ENCODE results near the gene CMPK2. TPM values are rescaled to one million over a fixed set of nuclear protein-coding genes. Genes with fewer than 3 reads are reported as not detected.
"Not testable (repeated sequence)": the region's sequence is repeated elsewhere in the genome, so short reads cannot be mapped to it uniquely, and the experiment has no call there.

CMPK2 gene
- total and polyA plus RNA-seq, 9 donors = 3.1 to 5.3 (median 3.8) TPM

- no peaks in the 10 kb centered on the region for H3K36me3 ChIP-seq (ENCODE audit: control insufficient read depth, insufficient read depth, low read length)
- H3K9me3 ChIP-seq (replicated peaks; ENCODE audit: control insufficient read depth, low read depth, low read length) = no peaks in the 10 kb centered on the region
- no peak for DNase-seq
- no peak overlapping the region for H3K4me3 ChIP-seq (ENCODE audit: low read length)
- no CpG with 5 or more reads among the region's 1 CpG for WGBS (ENCODE audit: insufficient coverage)
- H3K27me3 ChIP-seq (ENCODE audit: control insufficient read depth, insufficient read depth, low read length) = no peaks in the 10 kb centered on the region
- no peak overlapping the region for H3K27ac ChIP-seq (ENCODE audit: low read length)
- no peaks in the 10 kb centered on the region for H3K4me1 ChIP-seq (ENCODE audit: control insufficient read depth, insufficient read depth, low read length)
Measured at GRCh38 chr2:6905668-6906067, 40.0 kb upstream of the CMPK2 start.

GRCh38 chr2:6902581-6902980, 36.9 kb upstream of the CMPK2 start:
- not testable (repeated sequence) for DNase-seq; H3K27ac ChIP-seq (ENCODE audit: low read length); H3K9me3 ChIP-seq (replicated peaks; ENCODE audit: control insufficient read depth, low read depth, low read length); H3K4me3 ChIP-seq (ENCODE audit: low read length); H3K27me3 ChIP-seq (ENCODE audit: control insufficient read depth, insufficient read depth, low read length); H3K4me1 ChIP-seq (ENCODE audit: control insufficient read depth, insufficient read depth, low read length); H3K36me3 ChIP-seq (ENCODE audit: control insufficient read depth, insufficient read depth, low read length)
- no CpG with 5 or more reads among the region's 2 CpGs for WGBS (ENCODE audit: insufficient coverage)

- Histone ChIP-seq H3K4me1 (ENCODE audit: control insufficient read depth, insufficient read depth, low read length) (no peaks in the 10 kb centered on the region), H3K27me3 (ENCODE audit: control insufficient read depth, insufficient read depth, low read length) (no peaks in the 10 kb centered on the region), H3K9me3 (replicated peaks; ENCODE audit: control insufficient read depth, low read depth, low read length) (no peaks in the 10 kb centered on the region), H3K4me3 (ENCODE audit: low read length) (no peak overlapping the region), H3K27ac (ENCODE audit: low read length) (no peak overlapping the region), H3K36me3 (ENCODE audit: control insufficient read depth, insufficient read depth, low read length) (peaks cover 4% of the 10 kb centered on the region)
- WGBS (ENCODE audit: insufficient coverage) = 100% methylated on average over 2 of the region's 5 CpGs
- DNase-seq = peak; percentile 84
Measured at GRCh38 chr2:6896930-6897759, 31.4 kb upstream of the CMPK2 start.

- peaks cover 4% of the 10 kb centered on the region for H3K36me3 ChIP-seq (ENCODE audit: control insufficient read depth, insufficient read depth, low read length)
- DNase-seq = no peak
- 93% methylated on average over 2 of the region's 2 CpGs for WGBS (ENCODE audit: insufficient coverage)
- no peaks in the 10 kb centered on the region for H3K27me3 ChIP-seq (ENCODE audit: control insufficient read depth, insufficient read depth, low read length)
- H3K4me1 ChIP-seq (ENCODE audit: control insufficient read depth, insufficient read depth, low read length) = no peaks in the 10 kb centered on the region
- no peak overlapping the region for H3K27ac ChIP-seq (ENCODE audit: low read length)
- H3K9me3 ChIP-seq (replicated peaks; ENCODE audit: control insufficient read depth, low read depth, low read length) = no peaks in the 10 kb centered on the region
- H3K4me3 ChIP-seq (ENCODE audit: low read length) = no peak overlapping the region
Measured at GRCh38 chr2:6893876-6894482, 28.3 kb upstream of the CMPK2 start.

GRCh38 chr2:6888724-6889123, 23.0 kb upstream of the CMPK2 start:
- no peak overlapping the region for H3K27ac ChIP-seq (ENCODE audit: low read length)
- no peak for DNase-seq
- peaks cover 7% of the 10 kb centered on the region for H3K4me1 ChIP-seq (ENCODE audit: control insufficient read depth, insufficient read depth, low read length)
- 100% methylated on average over 1 of the region's 4 CpGs for WGBS (ENCODE audit: insufficient coverage)
- H3K9me3 ChIP-seq (replicated peaks; ENCODE audit: control insufficient read depth, low read depth, low read length) = no peaks in the 10 kb centered on the region
- peaks cover 7% of the 10 kb centered on the region for H3K36me3 ChIP-seq (ENCODE audit: control insufficient read depth, insufficient read depth, low read length)
- no peaks in the 10 kb centered on the region for H3K27me3 ChIP-seq (ENCODE audit: control insufficient read depth, insufficient read depth, low read length)
- H3K4me3 ChIP-seq (ENCODE audit: low read length) = no peak overlapping the region

- Histone ChIP-seq H3K27ac (ENCODE audit: low read length) (no peak overlapping the region), H3K4me3 (ENCODE audit: low read length) (no peak overlapping the region), H3K27me3 (ENCODE audit: control insufficient read depth, insufficient read depth, low read length) (no peaks in the 10 kb centered on the region), H3K9me3 (replicated peaks; ENCODE audit: control insufficient read depth, low read depth, low read length) (no peaks in the 10 kb centered on the region), H3K4me1 (ENCODE audit: control insufficient read depth, insufficient read depth, low read length) (peaks cover 14% of the 10 kb centered on the region), H3K36me3 (ENCODE audit: control insufficient read depth, insufficient read depth, low read length) (peaks cover 6% of the 10 kb centered on the region)
- 43% methylated on average over 3 of the region's 3 CpGs for WGBS (ENCODE audit: insufficient coverage)
- DNase-seq = no peak
Measured at GRCh38 chr2:6887751-6888192, 22.1 kb upstream of the CMPK2 start.

GRCh38 chr2:6885968-6886367, 20.3 kb upstream of the CMPK2 start:
- no peak for DNase-seq
- Histone ChIP-seq H3K4me3 (ENCODE audit: low read length) (no peak overlapping the region), H3K27ac (ENCODE audit: low read length) (no peak overlapping the region), H3K36me3 (ENCODE audit: control insufficient read depth, insufficient read depth, low read length) (peaks cover 6% of the 10 kb centered on the region), H3K27me3 (ENCODE audit: control insufficient read depth, insufficient read depth, low read length) (no peaks in the 10 kb centered on the region), H3K4me1 (ENCODE audit: control insufficient read depth, insufficient read depth, low read length) (peaks cover 18% of the 10 kb centered on the region), H3K9me3 (replicated peaks; ENCODE audit: control insufficient read depth, low read depth, low read length) (no peaks in the 10 kb centered on the region)
- no CpG with 5 or more reads among the region's 3 CpGs for WGBS (ENCODE audit: insufficient coverage)

GRCh38 chr2:6885551-6885950, 19.8 kb upstream of the CMPK2 start:
- Histone ChIP-seq H3K36me3 (ENCODE audit: control insufficient read depth, insufficient read depth, low read length) (peaks cover 6% of the 10 kb centered on the region), H3K4me3 (ENCODE audit: low read length) (no peak overlapping the region), H3K9me3 (replicated peaks; ENCODE audit: control insufficient read depth, low read depth, low read length) (no peaks in the 10 kb centered on the region), H3K27me3 (ENCODE audit: control insufficient read depth, insufficient read depth, low read length) (no peaks in the 10 kb centered on the region), H3K4me1 (ENCODE audit: control insufficient read depth, insufficient read depth, low read length) (peaks cover 18% of the 10 kb centered on the region), H3K27ac (ENCODE audit: low read length) (no peak overlapping the region)
- 86% methylated on average over 1 of the region's 2 CpGs for WGBS (ENCODE audit: insufficient coverage)
- DNase-seq = no peak

GRCh38 chr2:6883448-6884122, 17.9 kb upstream of the CMPK2 start:
- Histone ChIP-seq H3K27me3 (ENCODE audit: control insufficient read depth, insufficient read depth, low read length) (no peaks in the 10 kb centered on the region), H3K27ac (ENCODE audit: low read length) (peak overlapping the region; percentile 60), H3K4me1 (ENCODE audit: control insufficient read depth, insufficient read depth, low read length) (peaks cover 20% of the 10 kb centered on the region), H3K36me3 (ENCODE audit: control insufficient read depth, insufficient read depth, low read length) (peaks cover 6% of the 10 kb centered on the region), H3K9me3 (replicated peaks; ENCODE audit: control insufficient read depth, low read depth, low read length) (no peaks in the 10 kb centered on the region), H3K4me3 (ENCODE audit: low read length) (no peak overlapping the region)
- 0% methylated on average over 1 of the region's 7 CpGs for WGBS (ENCODE audit: insufficient coverage)
- DNase-seq = peak; percentile 93

GRCh38 chr2:6881516-6881915, 15.8 kb upstream of the CMPK2 start:
- no peaks in the 10 kb centered on the region for H3K9me3 ChIP-seq (replicated peaks; ENCODE audit: control insufficient read depth, low read depth, low read length)
- no peaks in the 10 kb centered on the region for H3K36me3 ChIP-seq (ENCODE audit: control insufficient read depth, insufficient read depth, low read length)
- H3K4me3 ChIP-seq (ENCODE audit: low read length) = no peak overlapping the region
- peaks cover 27% of the 10 kb centered on the region for H3K4me1 ChIP-seq (ENCODE audit: control insufficient read depth, insufficient read depth, low read length)
- H3K27ac ChIP-seq (ENCODE audit: low read length) = no peak overlapping the region
- no peaks in the 10 kb centered on the region for H3K27me3 ChIP-seq (ENCODE audit: control insufficient read depth, insufficient read depth, low read length)
- 93% methylated on average over 2 of the region's 5 CpGs for WGBS (ENCODE audit: insufficient coverage)
- no peak for DNase-seq
